Liver (tissue), 3 donors: Measurements from ENCODE around the gene LMBRD1.

Source experiments
- CTCF ChIP-seq: fragments of 150-350 bp; IDR thresholded peaks from 2 replicates; pipeline ENCODE4 v1.5.1; 2017; ENCODE audit warnings: improper control_type of control experiment, low read depth, low read length; ENCODE audit not compliant: missing input control
- REST ChIP-seq: IDR thresholded peaks from 2 replicates; pipeline ENCODE4 v1.6.1; 2016; ENCODE audit warnings: antibody characterized with exemption, mild to moderate bottlenecking
- SP1 ChIP-seq: IDR thresholded peaks from 2 replicates; pipeline ENCODE4 v1.6.1; 2018; ENCODE audit warnings: antibody characterized with exemption, mild to moderate bottlenecking
- ZBTB33 ChIP-seq: IDR thresholded peaks from 2 replicates; pipeline ENCODE4 v1.6.1; 2016; ENCODE audit warnings: antibody characterized with exemption
- donor health status: healthy.
- donor health status: healthy.

GRCh38 chr6:69791065-69791471 is 5.7 kb downstream of the LMBRD1 start:
- TF ChIP-seq CTCF (no peak), SP1 (no peak), REST (no peak), ZBTB33 (no peak)
